HepG2 (cell line): Measurements from ENCODE around the gene AUH. TPM values are rescaled to one million over a fixed set of nuclear protein-coding genes. Genes with fewer than 3 reads are reported as not detected.

Source experiments
- ATRX ChIP-seq: sonication (generic); formaldehyde crosslinking; IDR thresholded peaks from 2 replicates; pipeline ENCODE4 v1.4.0; 2020; ENCODE audit warnings: missing genetic modification reagents, borderline replicate concordance
- BRCA1 ChIP-seq: sonication (generic); formaldehyde crosslinking; IDR thresholded peaks from 2 replicates; pipeline ENCODE4 v1.4.0; 2020; ENCODE audit warnings: missing genetic modification reagents
- CBX5 ChIP-seq: sonication (generic); formaldehyde crosslinking; IDR thresholded peaks from 2 replicates; pipeline ENCODE4 v1.4.0; 2020; ENCODE audit warnings: missing genetic modification reagents, borderline replicate concordance
- FOSL2 ChIP-seq: sonication (generic); formaldehyde crosslinking; IDR thresholded peaks from 2 replicates; pipeline ENCODE4 v1.4.0; 2020; ENCODE audit warnings: missing genetic modification reagents
- HNF4G ChIP-seq, 2 experiments: sonication (generic) in 1 of 2; formaldehyde crosslinking in 1 of 2; IDR thresholded peaks; 2 replicates each; pipeline versions ENCODE4 v1.4.0 to v1.6.1; 2011 to 2020; ENCODE audit warnings: borderline replicate concordance in 2 of 2, low read depth in 2 of 2, mild to moderate bottlenecking in 2 of 2, low read length in 1 of 2, missing genetic modification reagents in 1 of 2, moderate library complexity in 1 of 2
- KDM2A ChIP-seq: sonication (generic); formaldehyde crosslinking; IDR thresholded peaks from 2 replicates; pipeline ENCODE4 v1.4.0; 2020; ENCODE audit warnings: low read depth, missing genetic modification reagents, borderline replicate concordance
- MEIS2 ChIP-seq: sonication (generic); formaldehyde crosslinking; IDR thresholded peaks from 2 replicates; pipeline ENCODE4 v1.9.0; 2021; ENCODE audit warnings: mild to moderate bottlenecking, missing genetic modification reagents
- SALL1 ChIP-seq: sonication (generic); formaldehyde crosslinking; IDR thresholded peaks from 2 replicates; pipeline ENCODE4 v1.8.0; 2022; ENCODE audit warnings: mild to moderate bottlenecking, missing genetic modification reagents
- SIX1 ChIP-seq: sonication (generic); formaldehyde crosslinking; IDR thresholded peaks from 2 replicates; pipeline ENCODE4 v1.4.0; 2020; ENCODE audit warnings: missing genetic modification reagents, borderline replicate concordance
- SOX6 ChIP-seq, 2 experiments: fragments of 450-650 bp in 1 of 2; sonication (generic) in 1 of 2; formaldehyde crosslinking in 1 of 2; IDR thresholded peaks; 2 replicates each; pipeline versions ENCODE4 v1.4.0 to v1.6.1; 2017 to 2020; ENCODE audit warnings: antibody characterized with exemption in 1 of 2, mild to moderate bottlenecking in 1 of 2, missing genetic modification reagents in 1 of 2
- TRIM24 ChIP-seq: sonication (generic); formaldehyde crosslinking; IDR thresholded peaks from 2 replicates; pipeline ENCODE4 v1.8.0; 2022; ENCODE audit warnings: mild to moderate bottlenecking, missing genetic modification reagents
- ZNF292 ChIP-seq: sonication (generic); formaldehyde crosslinking; IDR thresholded peaks from 2 replicates; pipeline ENCODE4 v1.8.1; 2022; ENCODE audit warnings: mild to moderate bottlenecking, low read depth, missing genetic modification reagents, borderline replicate concordance
- ZNF350 ChIP-seq: sonication (generic); formaldehyde crosslinking; IDR thresholded peaks from 2 replicates; pipeline ENCODE4 v1.4.0; 2020; ENCODE audit warnings: mild to moderate bottlenecking, low read depth, missing genetic modification reagents, borderline replicate concordance
- ZNF354B ChIP-seq: sonication (generic); formaldehyde crosslinking; IDR thresholded peaks from 2 replicates; pipeline ENCODE4 v1.8.0; 2022; ENCODE audit warnings: mild to moderate bottlenecking, missing genetic modification reagents
- ZNF563 ChIP-seq: sonication (generic); formaldehyde crosslinking; IDR thresholded peaks from 2 replicates; pipeline ENCODE4 v1.8.0; 2022; ENCODE audit warnings: mild to moderate bottlenecking, moderate library complexity, missing genetic modification reagents
- ZSCAN31 ChIP-seq: sonication (generic); formaldehyde crosslinking; IDR thresholded peaks from 2 replicates; pipeline ENCODE4 v1.5.0; 2020; ENCODE audit warnings: low read depth, mild to moderate bottlenecking, missing genetic modification reagents
- polyA plus RNA-seq, 8 experiments: library from polyadenylated mRNA; depleted of rRNA in 3 of 8; stranded (reverse) in 7 of 8; unstranded in 1 of 8; fragments of >200 nt; fragmentation: Illumina TruSeq in 4 of 8; extraction: Trizol in 4 of 8; gene quantifications; 2 replicates each; pipeline versions ENCODE4 v1.2.1 to v1.2.3, GENCODE V29; 2011 to 2016; ENCODE audit warnings: low read depth in 4 of 8, missing spikeins in 1 of 8, mixed read lengths in 1 of 8; ENCODE audit not compliant: insufficient read depth in 1 of 8
- total RNA-seq, 5 experiments: library from RNA; depleted of rRNA; stranded (reverse); fragments of >200 nt; fragmentation: Illumina TruSeq; extraction: Trizol; gene quantifications; 2 replicates each; pipeline ENCODE4 v1.2.3, GENCODE V29; 2016; ENCODE audit warnings: low read depth in 1 of 5
- TF ChIP-seq, protein P1 (sequence below): sonication (generic); formaldehyde crosslinking; IDR thresholded peaks from 2 replicates; pipeline ENCODE4 v1.5.1; 2020; ENCODE audit warnings: mild to moderate bottlenecking, missing genetic modification reagents
- TF ChIP-seq, protein P2 (sequence below): sonication (generic); formaldehyde crosslinking; IDR thresholded peaks from 2 replicates; pipeline ENCODE4 v1.4.0; 2020; ENCODE audit warnings: mild to moderate bottlenecking, missing genetic modification reagents, borderline replicate concordance

AUH gene
- total and polyA plus RNA-seq, 2 of the 13 experiments (the other 11 are each of a cell fraction or from before 2014, with no cell fraction given): 25.8 to 31.9 TPM

DNA sequence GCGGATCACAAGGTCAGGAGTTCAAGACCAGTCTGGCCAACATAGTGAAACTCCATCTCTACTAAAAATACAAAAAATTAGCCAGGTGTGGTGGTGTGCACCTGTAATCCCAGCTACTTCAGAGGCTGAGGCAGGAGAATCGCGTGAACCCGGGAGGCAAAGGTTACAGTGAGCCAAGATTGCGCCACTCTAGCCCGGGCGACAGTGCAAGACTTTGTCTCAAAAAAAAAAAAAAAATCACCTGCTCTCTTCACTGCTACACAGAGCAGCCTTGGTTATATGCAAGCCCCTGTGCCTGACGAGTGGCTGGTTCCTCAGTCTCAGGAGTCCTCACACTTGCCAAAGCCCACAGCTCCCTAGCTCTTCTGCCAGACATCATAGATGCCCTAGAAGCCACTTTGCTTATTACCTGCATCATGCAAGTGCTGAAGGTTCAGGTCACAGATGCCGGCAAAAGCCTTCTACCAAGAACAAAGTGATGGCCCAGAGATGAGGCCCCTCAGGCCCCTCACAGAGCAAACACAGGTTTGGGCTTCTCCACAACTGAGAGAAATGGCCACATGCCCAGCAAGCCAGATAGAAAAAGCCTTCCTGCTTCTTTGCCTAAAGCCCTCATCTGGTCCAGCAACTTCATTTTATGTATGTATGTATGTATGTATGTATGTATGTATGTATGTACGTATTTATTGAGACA lies 176.4 kb downstream of the AUH start (continued):
- TF ChIP-seq, protein P1, sequence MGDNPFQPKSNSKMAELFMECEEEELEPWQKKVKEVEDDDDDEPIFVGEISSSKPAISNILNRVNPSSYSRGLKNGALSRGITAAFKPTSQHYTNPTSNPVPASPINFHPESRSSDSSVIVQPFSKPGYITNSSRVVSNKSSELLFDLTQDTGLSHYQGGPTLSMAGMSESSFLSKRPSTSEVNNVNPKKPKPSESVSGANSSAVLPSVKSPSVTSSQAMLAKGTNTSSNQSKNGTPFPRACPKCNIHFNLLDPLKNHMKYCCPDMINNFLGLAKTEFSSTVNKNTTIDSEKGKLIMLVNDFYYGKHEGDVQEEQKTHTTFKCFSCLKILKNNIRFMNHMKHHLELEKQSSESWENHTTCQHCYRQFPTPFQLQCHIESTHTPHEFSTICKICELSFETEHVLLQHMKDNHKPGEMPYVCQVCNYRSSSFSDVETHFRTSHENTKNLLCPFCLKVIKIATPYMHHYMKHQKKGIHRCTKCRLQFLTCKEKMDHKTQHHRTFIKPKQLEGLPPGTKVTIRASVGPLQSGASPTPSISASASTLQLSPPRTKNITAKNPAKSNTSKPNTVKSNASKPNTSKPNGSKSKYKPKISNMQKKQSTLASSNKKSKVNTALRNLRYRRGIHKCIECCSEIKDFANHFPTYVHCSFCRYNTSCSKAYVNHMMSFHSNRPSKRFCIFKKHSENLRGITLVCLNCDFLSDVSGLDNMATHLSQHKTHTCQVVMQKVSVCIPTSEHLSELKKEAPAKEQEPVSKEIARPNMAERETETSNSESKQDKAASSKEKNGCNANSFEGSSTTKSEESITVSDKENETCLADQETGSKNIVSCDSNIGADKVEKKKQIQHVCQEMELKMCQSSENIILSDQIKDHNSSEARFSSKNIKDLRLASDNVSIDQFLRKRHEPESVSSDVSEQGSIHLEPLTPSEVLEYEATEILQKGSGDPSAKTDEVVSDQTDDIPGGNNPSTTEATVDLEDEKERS (CRISPR knock-in tag): peak; percentile 92
- no peak for TF ChIP-seq ATRX (CRISPR knock-in tag)
- 0 out of 2 replicates have a peak, but pooled peaks have one; percentile 23 for TF ChIP-seq TRIM24 (CRISPR knock-in tag)
- no peak for TF ChIP-seq ZNF354B
- TF ChIP-seq SIX1 (CRISPR knock-in tag): no peak
- TF ChIP-seq HNF4G (IDR thresholded peaks at IDR 0.05; ENCODE audit: borderline replicate concordance, low read depth, low read length): peak; percentile 55; the same call in 1 of the 2 replicates
- TF ChIP-seq HNF4G (CRISPR knock-in tag; IDR thresholded peaks at IDR 0.05; ENCODE audit: borderline replicate concordance, low read depth): 0 out of 2 replicates have a peak, but pooled peaks have one; percentile 45
- peak; percentile 33; the same call in 1 of the 2 replicates for TF ChIP-seq KDM2A (CRISPR knock-in tag)
- TF ChIP-seq BRCA1: no peak
- TF ChIP-seq MEIS2 (CRISPR knock-in tag): no peak
- no peak for TF ChIP-seq ZNF563
- no peak for TF ChIP-seq SOX6 (IDR thresholded peaks at IDR 0.05)
- TF ChIP-seq SOX6 (CRISPR knock-in tag; IDR thresholded peaks at IDR 0.05): peak; percentile 57
- TF ChIP-seq ZNF292 (CRISPR knock-in tag): peak; percentile 28; the same call in 1 of the 2 replicates
- peak; percentile 49; the same call in 1 of the 2 replicates for TF ChIP-seq ZNF350 (CRISPR knock-in tag)
- TF ChIP-seq FOSL2 (CRISPR knock-in tag): peak; percentile 24; the same call in 1 of the 2 replicates
- 0 out of 2 replicates have a peak, but pooled peaks have one; percentile 19 for TF ChIP-seq ZSCAN31
- peak; percentile 39; the same call in 1 of the 2 replicates for TF ChIP-seq SALL1 (CRISPR knock-in tag)
- TF ChIP-seq, protein P2, sequence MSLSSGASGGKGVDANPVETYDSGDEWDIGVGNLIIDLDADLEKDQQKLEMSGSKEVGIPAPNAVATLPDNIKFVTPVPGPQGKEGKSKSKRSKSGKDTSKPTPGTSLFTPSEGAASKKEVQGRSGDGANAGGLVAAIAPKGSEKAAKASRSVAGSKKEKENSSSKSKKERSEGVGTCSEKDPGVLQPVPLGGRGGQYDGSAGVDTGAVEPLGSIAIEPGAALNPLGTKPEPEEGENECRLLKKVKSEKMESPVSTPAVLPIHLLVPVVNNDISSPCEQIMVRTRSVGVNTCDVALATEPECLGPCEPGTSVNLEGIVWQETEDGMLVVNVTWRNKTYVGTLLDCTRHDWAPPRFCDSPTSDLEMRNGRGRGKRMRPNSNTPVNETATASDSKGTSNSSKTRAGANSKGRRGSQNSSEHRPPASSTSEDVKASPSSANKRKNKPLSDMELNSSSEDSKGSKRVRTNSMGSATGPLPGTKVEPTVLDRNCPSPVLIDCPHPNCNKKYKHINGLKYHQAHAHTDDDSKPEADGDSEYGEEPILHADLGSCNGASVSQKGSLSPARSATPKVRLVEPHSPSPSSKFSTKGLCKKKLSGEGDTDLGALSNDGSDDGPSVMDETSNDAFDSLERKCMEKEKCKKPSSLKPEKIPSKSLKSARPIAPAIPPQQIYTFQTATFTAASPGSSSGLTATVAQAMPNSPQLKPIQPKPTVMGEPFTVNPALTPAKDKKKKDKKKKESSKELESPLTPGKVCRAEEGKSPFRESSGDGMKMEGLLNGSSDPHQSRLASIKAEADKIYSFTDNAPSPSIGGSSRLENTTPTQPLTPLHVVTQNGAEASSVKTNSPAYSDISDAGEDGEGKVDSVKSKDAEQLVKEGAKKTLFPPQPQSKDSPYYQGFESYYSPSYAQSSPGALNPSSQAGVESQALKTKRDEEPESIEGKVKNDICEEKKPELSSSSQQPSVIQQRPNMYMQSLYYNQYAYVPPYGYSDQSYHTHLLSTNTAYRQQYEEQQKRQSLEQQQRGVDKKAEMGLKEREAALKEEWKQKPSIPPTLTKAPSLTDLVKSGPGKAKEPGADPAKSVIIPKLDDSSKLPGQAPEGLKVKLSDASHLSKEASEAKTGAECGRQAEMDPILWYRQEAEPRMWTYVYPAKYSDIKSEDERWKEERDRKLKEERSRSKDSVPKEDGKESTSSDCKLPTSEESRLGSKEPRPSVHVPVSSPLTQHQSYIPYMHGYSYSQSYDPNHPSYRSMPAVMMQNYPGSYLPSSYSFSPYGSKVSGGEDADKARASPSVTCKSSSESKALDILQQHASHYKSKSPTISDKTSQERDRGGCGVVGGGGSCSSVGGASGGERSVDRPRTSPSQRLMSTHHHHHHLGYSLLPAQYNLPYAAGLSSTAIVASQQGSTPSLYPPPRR (CRISPR knock-in tag): no peak
- TF ChIP-seq CBX5 (CRISPR knock-in tag): 0 out of 2 replicates have a peak, but pooled peaks have one; percentile 17
